Sigmoid colon (tissue), 7 donors: ENCODE measurements around the gene PIP5K1C. TPM values are rescaled to one million over a fixed set of nuclear protein-coding genes. Genes with fewer than 3 reads are reported as not detected.

Experiments used
- DNase-seq: peaks from one replicate; pipeline ENCODE4 v3.0.0-alpha.2; 2019
- H3K27ac ChIP-seq, 4 donors: fragments of 200-600 bp; sonication (generic); one replicate each; pipeline ENCODE4 v1.5.1; 2016 to 2019; ENCODE audit warnings: mild to moderate bottlenecking in 1 of 4
- H3K27me3 ChIP-seq, 3 donors: fragments of 200-600 bp; sonication (generic); one replicate each; pipeline ENCODE4 v1.5.1; 2019; ENCODE audit warnings: mild to moderate bottlenecking in 1 of 3
- H3K36me3 ChIP-seq, 4 donors: fragments of 200-600 bp; sonication (generic); one replicate each; pipeline ENCODE4 v1.5.1; 2016 to 2019
- H3K4me1 ChIP-seq, 4 donors: fragments of 200-600 bp; sonication (generic); one replicate each; pipeline ENCODE4 v1.5.1; 2017 to 2019
- H3K4me3 ChIP-seq, 4 donors: fragments of 200-600 bp; sonication (generic); one replicate each; pipeline ENCODE4 v1.5.1; 2017 to 2019; ENCODE audit warnings: mild to moderate bottlenecking in 2 of 4, moderate library complexity in 1 of 4
- H3K9me3 ChIP-seq, 4 donors: fragments of 200-600 bp in 3 of 4; sonication (generic) in 3 of 4; one replicate each; pipeline versions ENCODE4 v1.5.1 to v1.6.1; 2013 to 2019
- CTCF ChIP-seq, 4 experiments: fragments of 450-650 bp in 3 of 4; fragments of 200-600 bp in 1 of 4; IDR thresholded peaks; one replicate each; pipeline ENCODE4 v1.5.1; 2016 to 2019; ENCODE audit warnings: antibody characterized with exemption in 4 of 4, mild to moderate bottlenecking in 3 of 4, moderate library complexity in 2 of 4
- EP300 ChIP-seq, 4 donors: sonication (generic); formaldehyde crosslinking; IDR thresholded peaks; one replicate each; pipeline ENCODE4 v1.6.1; 2017; ENCODE audit warnings: antibody characterized with exemption in 4 of 4
- POLR2A ChIP-seq, 2 donors: fragments of 450-650 bp; IDR thresholded peaks; one replicate each; pipeline ENCODE4 v1.6.1; 2016; ENCODE audit warnings: antibody characterized with exemption in 2 of 2, mild to moderate bottlenecking in 2 of 2, moderate library complexity in 2 of 2
- POLR2AphosphoS5 ChIP-seq, 4 donors: sonication (generic); formaldehyde crosslinking; IDR thresholded peaks; one replicate each; pipeline ENCODE4 v1.6.1; 2017; ENCODE audit warnings: antibody characterized with exemption in 4 of 4
- WGBS, 2 donors: extraction: QIAGEN DNeasy Blood & Tissue Kit; methylation state at CpG; one replicate each; pipeline ENCODE4 v1.1.7; 2013; 5-methylcytosine and 5-hydroxymethylcytosine counted together
- intact Hi-C: fragments of 100-400 bp; cut with DNase I; formaldehyde crosslinking; loops from one replicate; pipeline ENCODE4 v1.15.1; 2023
- polyA plus RNA-seq, 3 donors: library from polyadenylated mRNA; stranded (reverse); fragments of 200-250 nt; gene quantifications; one replicate each; pipeline ENCODE4 v1.2.3, GENCODE V29; 2013
- total RNA-seq, 4 donors: library from RNA; depleted of rRNA; stranded (reverse); fragments of >200 nt; gene quantifications; one replicate each; pipeline ENCODE4 v1.1.0, GENCODE V29; 2016
- donor health status: healthy with polysubstance abuse.
- donor health status: Bipolar disorder and iron deficiency.
- donor health status: healthy.

The PIP5K1C gene
- total and polyA plus RNA-seq, 7 donors, result 7.8 to 68.7 (median 27.8) TPM

- no peaks in the 10 kb centered on the region for H3K9me3 ChIP-seq
- no peak for DNase-seq
- no peaks in the 10 kb centered on the region for H3K36me3 ChIP-seq
- 83 to 90% methylated on average over 12 of the region's 12 CpGs for WGBS, 2 donors
- no peak overlapping the region for H3K4me3 ChIP-seq
- no peak for TF ChIP-seq EP300 (IDR thresholded peaks at IDR 0.05)
- no peaks in the 10 kb centered on the region for H3K27me3 ChIP-seq
- no peak overlapping the region for H3K27ac ChIP-seq
- peaks cover 0 to 11% (median 4%) of the 10 kb centered on the region in 4 donors for H3K4me1 ChIP-seq
- intact Hi-C loops, result no loop called here
These were observed 99.2 kb downstream of the PIP5K1C start for GRCh38 chr19:3601021-3601420.

GRCh38 chr19:3599776-3600187 lies 100.5 kb downstream of the PIP5K1C start:
- intact Hi-C loops, result no loop called here
- H3K27ac ChIP-seq, result no peak overlapping the region
- no peaks in the 10 kb centered on the region for H3K9me3 ChIP-seq
- no peaks in the 10 kb centered on the region for H3K36me3 ChIP-seq
- H3K27me3 ChIP-seq, result no peaks in the 10 kb centered on the region
- TF ChIP-seq CTCF (IDR thresholded peaks at IDR 0.05), result no peak
- no peak for TF ChIP-seq EP300 (IDR thresholded peaks at IDR 0.05)
- TF ChIP-seq POLR2AphosphoS5 (IDR thresholded peaks at IDR 0.05), result no peak
- TF ChIP-seq POLR2A (IDR thresholded peaks at IDR 0.05), result no peak
- H3K4me3 ChIP-seq, result no peak overlapping the region
- peaks cover 0 to 5% (median 0%) of the 10 kb centered on the region in 4 donors for H3K4me1 ChIP-seq
- no peak for DNase-seq
- 92 to 94% methylated on average over 28 of the region's 28 CpGs for WGBS, 2 donors

- TF ChIP-seq POLR2A (IDR thresholded peaks at IDR 0.05) (no peak), CTCF (IDR thresholded peaks at IDR 0.05) (no peak)
- no peaks in the 10 kb centered on the region for H3K36me3 ChIP-seq
- no peak for DNase-seq
- H3K27me3 ChIP-seq, result no peaks in the 10 kb centered on the region
- no peak overlapping the region for H3K27ac ChIP-seq
- H3K9me3 ChIP-seq, result no peaks in the 10 kb centered on the region
- WGBS, 2 donors, result 76 to 85% methylated on average over 34 of the region's 34 CpGs
- no peak overlapping the region for H3K4me3 ChIP-seq
- intact Hi-C loops, result no loop called here
- H3K4me1 ChIP-seq, result no peaks in the 10 kb centered on the region
These were observed 104.7 kb downstream of the PIP5K1C start for GRCh38 chr19:3595521-3596061.

- no peak overlapping the region for H3K27ac ChIP-seq
- intact Hi-C loops, result no loop called here
- H3K9me3 ChIP-seq, result no peaks in the 10 kb centered on the region
- H3K4me1 ChIP-seq, result no peaks in the 10 kb centered on the region
- H3K4me3 ChIP-seq, result no peak overlapping the region
- H3K27me3 ChIP-seq, result no peaks in the 10 kb centered on the region
- H3K36me3 ChIP-seq, result no peaks in the 10 kb centered on the region
- TF ChIP-seq POLR2A (IDR thresholded peaks at IDR 0.05), result no peak
- no peak for TF ChIP-seq CTCF (IDR thresholded peaks at IDR 0.05)
- no peak for TF ChIP-seq POLR2AphosphoS5 (IDR thresholded peaks at IDR 0.05)
- no peak for TF ChIP-seq EP300 (IDR thresholded peaks at IDR 0.05)
- whole genome bisulfite sequencing, 2 donors, result 37 to 51% methylated on average over 11 of the region's 11 CpGs
- DNase-seq, result no peak
These were observed 107.1 kb downstream of the PIP5K1C start for GRCh38 chr19:3593156-3593555.

GRCh38 chr19:3591876-3592613 lies 108.2 kb downstream of the PIP5K1C start:
- no peak for DNase-seq
- no peaks in the 10 kb centered on the region for H3K27me3 ChIP-seq
- 89 to 91% methylated on average over 9 of the region's 9 CpGs for WGBS, 2 donors
- H3K4me1 ChIP-seq, result peaks cover 0 to 3% (median 3%) of the 10 kb centered on the region in 4 donors
- intact Hi-C loops, result no loop called here
- no peak overlapping the region for H3K4me3 ChIP-seq
- H3K36me3 ChIP-seq, result no peaks in the 10 kb centered on the region
- H3K9me3 ChIP-seq, result no peaks in the 10 kb centered on the region
- no peak for TF ChIP-seq CTCF (IDR thresholded peaks at IDR 0.05)
- no peak for TF ChIP-seq EP300 (IDR thresholded peaks at IDR 0.05)
- no peak for TF ChIP-seq POLR2AphosphoS5 (IDR thresholded peaks at IDR 0.05)
- no peak for TF ChIP-seq POLR2A (IDR thresholded peaks at IDR 0.05)
- H3K27ac ChIP-seq, result no peak overlapping the region
